ENCODE results near the gene MARCHF2. TPM values are rescaled to one million over a fixed set of nuclear protein-coding genes. Genes with fewer than 3 reads are reported as not detected.
A peak's percentile ranks its signal among the peaks of the same experiment; 100 is the strongest.

The MARCHF2 gene
- total RNA-seq, 1 donor from 2014 or later = 58.7 TPM

DNA sequence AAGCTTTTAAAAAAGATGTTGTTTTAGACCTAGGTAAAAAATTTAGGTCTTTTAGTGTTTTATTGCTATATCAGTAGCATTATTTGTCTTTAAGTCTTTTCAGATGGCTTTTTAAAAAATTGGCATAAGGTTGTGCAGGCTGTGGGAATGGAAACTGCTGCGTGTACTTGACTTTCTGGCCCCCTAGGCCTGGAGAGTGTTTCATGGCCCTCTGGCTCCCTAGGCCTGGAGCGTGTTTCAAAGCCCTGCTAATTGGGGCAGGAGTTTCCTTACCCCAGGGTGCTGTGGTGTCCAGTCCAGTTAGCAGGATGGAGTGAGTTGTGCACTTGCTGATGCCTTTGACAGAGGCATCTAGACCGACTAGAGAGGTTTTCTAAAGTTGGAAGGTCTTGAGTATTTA, 65.5 kb downstream of the MARCHF2 start:
- Histone ChIP-seq H3K9me3 (no peaks in the 10 kb centered on the region), H3K27me3 (no peaks in the 10 kb centered on the region), H3K4me1 (peaks cover 30% of the 10 kb centered on the region), H3K27ac (no peak overlapping the region), H3K4me3 (no peak overlapping the region), H3K36me3 (peaks cover 87% of the 10 kb centered on the region)
- TF ChIP-seq CTCF (IDR thresholded peaks at IDR 0.05) = no peak
- DNase-seq (no peak), ATAC-seq (no peak)
- intact Hi-C loops (cut with DNase I) = no loop called here

GRCh38 chr19:8481201-8481600, 68.1 kb downstream of the MARCHF2 start:
- no peak for TF ChIP-seq CTCF (IDR thresholded peaks at IDR 0.05)
- intact Hi-C loops (cut with DNase I) = no loop called here
- Histone ChIP-seq H3K4me1 (peaks cover 37% of the 10 kb centered on the region), H3K36me3 (peaks cover 87% of the 10 kb centered on the region), H3K9me3 (no peaks in the 10 kb centered on the region), H3K4me3 (no peak overlapping the region), H3K27me3 (no peaks in the 10 kb centered on the region), H3K27ac (no peak overlapping the region)
- ATAC-seq (no peak), DNase-seq (no peak)

DNA sequence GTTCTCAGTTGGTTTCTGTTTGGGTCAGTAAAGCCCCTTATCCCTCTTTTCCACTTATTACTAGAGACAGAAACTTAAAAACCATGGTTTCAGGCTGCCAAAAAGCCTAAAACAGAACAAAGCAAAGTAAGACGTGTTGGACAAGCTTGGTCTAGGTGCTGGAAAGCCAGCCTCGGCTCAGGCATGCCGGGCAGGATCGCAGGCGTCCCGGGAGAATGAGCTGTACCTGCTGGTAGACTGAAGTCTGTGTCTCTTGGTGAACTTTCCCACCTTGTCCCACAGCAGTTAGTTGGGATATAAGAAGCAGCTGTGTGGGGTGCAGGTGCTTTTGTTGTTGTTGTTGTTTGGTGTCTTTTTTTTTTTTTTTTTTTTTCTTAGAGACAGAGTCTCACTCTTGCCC, 68.5 kb downstream of the MARCHF2 start:
- no peak for TF ChIP-seq CTCF (IDR thresholded peaks at IDR 0.05)
- Histone ChIP-seq H3K27me3 (no peaks in the 10 kb centered on the region), H3K4me3 (no peak overlapping the region), H3K4me1 (peaks cover 37% of the 10 kb centered on the region), H3K9me3 (no peaks in the 10 kb centered on the region), H3K27ac (no peak overlapping the region), H3K36me3 (peaks cover 87% of the 10 kb centered on the region)
- DNase-seq (no peak), ATAC-seq (no peak)
- intact Hi-C loops (cut with DNase I) = no loop called here

DNA sequence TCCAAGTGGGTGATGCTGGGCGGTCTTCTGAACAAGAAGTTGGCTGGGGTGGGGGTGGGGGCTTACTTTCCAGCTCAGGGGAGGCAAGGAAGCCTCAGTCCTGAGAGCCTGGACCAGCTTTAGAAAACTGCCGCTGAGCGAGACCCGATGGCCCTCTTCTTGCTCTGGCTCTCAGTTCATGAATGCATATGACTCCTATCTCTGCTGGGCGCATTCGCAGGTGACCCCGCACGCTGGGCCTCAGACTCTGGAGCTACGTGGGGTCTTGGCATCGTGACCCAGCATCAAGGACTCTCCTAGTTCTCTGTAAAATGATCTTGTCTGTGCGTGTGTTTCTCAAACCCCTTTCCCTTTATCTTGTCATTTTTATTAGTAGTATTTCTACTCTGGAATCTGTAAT, 69.6 kb downstream of the MARCHF2 start:
- no peak for DNase-seq
- intact Hi-C loops (cut with DNase I) = no loop called here

GRCh38 chr19:8483165-8483564, 70.1 kb downstream of the MARCHF2 start:
- peaks cover 44% of the 10 kb centered on the region for H3K4me1 ChIP-seq
- TF ChIP-seq CTCF (IDR thresholded peaks at IDR 0.05) = no peak
- H3K36me3 ChIP-seq = peaks cover 87% of the 10 kb centered on the region
- intact Hi-C loops (cut with DNase I) = no loop called here
- ATAC-seq (no peak), DNase-seq (no peak)
- no peak overlapping the region for H3K27ac ChIP-seq
- H3K9me3 ChIP-seq = no peaks in the 10 kb centered on the region
- no peak overlapping the region for H3K4me3 ChIP-seq
- no peaks in the 10 kb centered on the region for H3K27me3 ChIP-seq

More for the DNA sequence above, 69.6 kb downstream of the MARCHF2 start:
- Histone ChIP-seq H3K9me3 (no peaks in the 10 kb centered on the region), H3K36me3 (peaks cover 87% of the 10 kb centered on the region), H3K4me3 (no peak overlapping the region), H3K4me1 (peaks cover 45% of the 10 kb centered on the region), H3K27me3 (no peaks in the 10 kb centered on the region), H3K27ac (no peak overlapping the region)
- no peak for ATAC-seq
- TF ChIP-seq CTCF (IDR thresholded peaks at IDR 0.05) = no peak

GRCh38 chr19:8484331-8484894, 71.3 kb downstream of the MARCHF2 start:
- H3K4me1 ChIP-seq = peaks cover 36% of the 10 kb centered on the region
- TF ChIP-seq CTCF (IDR thresholded peaks at IDR 0.05) = no peak

More at GRCh38 chr19:8484331-8484894, 71.3 kb downstream of the MARCHF2 start:
- peak; percentile 65 for ATAC-seq
- peak; percentile 78 for DNase-seq
- no peaks in the 10 kb centered on the region for H3K9me3 ChIP-seq
- H3K27ac ChIP-seq = peak overlapping the region; percentile 17
- no peaks in the 10 kb centered on the region for H3K27me3 ChIP-seq
- H3K36me3 ChIP-seq = peaks cover 89% of the 10 kb centered on the region
- no peak overlapping the region for H3K4me3 ChIP-seq
- intact Hi-C loops (cut with DNase I) = no loop called here

Data from upper lobe of right lung (tissue), 1 donor.